HG02610 (cell line): ENCODE data around the gene OGFOD3.

ENCODE experiments used
- ATAC-seq: cut with Tn5 transposase; IDR thresholded peaks from one replicate; pipeline ENCODE4 v1.9.1; 2021; ENCODE audit warnings: mild to moderate bottlenecking, moderate library complexity; ENCODE audit not compliant: unreplicated experiment

Gene OGFOD3

GRCh38 chr17:82447876-82448275 is 29.5 kb upstream of the OGFOD3 start:
- ATAC-seq, result no peak

- ATAC-seq, result no peak
Observed at GRCh38 chr17:82446649-82447048, 28.3 kb upstream of the OGFOD3 start.

GRCh38 chr17:82446124-82446523 is 27.7 kb upstream of the OGFOD3 start:
- no peak for ATAC-seq

GRCh38 chr17:82445542-82445941 is 27.2 kb upstream of the OGFOD3 start:
- no peak for ATAC-seq

GRCh38 chr17:82444941-82445521 is 26.6 kb upstream of the OGFOD3 start:
- no peak for ATAC-seq

GRCh38 chr17:82444284-82444893 is 26.0 kb upstream of the OGFOD3 start:
- ATAC-seq, result no peak

GRCh38 chr17:82443465-82444283 is 25.3 kb upstream of the OGFOD3 start:
- ATAC-seq, result no peak

- ATAC-seq, result no peak
Observed at GRCh38 chr17:82442643-82443464, 24.5 kb upstream of the OGFOD3 start.

- no peak for ATAC-seq
Observed at GRCh38 chr17:82441691-82442487, 23.5 kb upstream of the OGFOD3 start.

- ATAC-seq, result no peak
Observed at GRCh38 chr17:82440991-82441627, 22.7 kb upstream of the OGFOD3 start.

GRCh38 chr17:82440469-82440981 is 22.1 kb upstream of the OGFOD3 start:
- no peak for ATAC-seq

GRCh38 chr17:82439829-82440365 is 21.5 kb upstream of the OGFOD3 start:
- ATAC-seq, result no peak

GRCh38 chr17:82439194-82439828 is 20.9 kb upstream of the OGFOD3 start:
- no peak for ATAC-seq

GRCh38 chr17:82438401-82439193 is 20.2 kb upstream of the OGFOD3 start:
- ATAC-seq, result no peak

- no peak for ATAC-seq
Observed at GRCh38 chr17:82437325-82437668, 18.9 kb upstream of the OGFOD3 start.

GRCh38 chr17:82436601-82437324 is 18.4 kb upstream of the OGFOD3 start:
- no peak for ATAC-seq
